K562 (cell line): ENCODE data around the gene DPEP1. TPM values are rescaled to one million over a fixed set of nuclear protein-coding genes. Genes with fewer than 3 reads are reported as not detected.
"Not testable (repeated sequence)": the region's sequence is repeated elsewhere in the genome, so short reads cannot be mapped to it uniquely, and the experiment has no call there.

Experiments
- ATAC-seq: fragments of 200-7000 bp; cut with Tn5 transposase; 3 replicates; pipeline ENCODE4 v1.9.1; 2020; ENCODE audit warnings: moderate library complexity
- BruUV-seq: library from RNA; stranded (reverse); fragments of 400-500 nt; replicated peaks from 2 replicates; lab custom pipeline; 2021; lab: Mats Ljungman, UMichigan
- CTCF ChIA-PET: fragments of 300-600 bp; formaldehyde crosslinking; extraction: SDS; loops from one replicate; lab custom pipeline; 2021; ENCODE audit warnings: low intra/inter-chr PET ratio; lab: Yijun Ruan, JAX
- POLR2A ChIA-PET: fragments of 300-600, 350-650 bp; sonication (Branson Sonifier 250); formaldehyde crosslinking; extraction: SDS; loops from one replicate; lab custom pipeline; 2021; ENCODE audit warnings: antibody characterized with exemption, inconsistent platforms; lab: Yijun Ruan, JAX
- DNase-seq, 4 experiments: peaks; one replicate each; pipeline versions ENCODE4 v3.0.0 to v3.0.0-alpha.2; 2011 to 2018; ENCODE audit warnings: low spot score in 3 of 4, mixed read lengths in 3 of 4; ENCODE audit errors: extremely low read depth in 1 of 4
- FAIRE-seq: peaks from 2 replicates; lab custom pipeline; 2011; peaks lifted over from hg19 to GRCh38; lab: Jason Lieb, UNC
- H2AFZ ChIP-seq: 2 replicates; pipeline ENCODE4 v1.6.0; 2011; ENCODE audit warnings: low read depth, low read length, control low read depth, inconsistent platforms
- H3K27ac ChIP-seq: fragments of 200-600 bp; 3 replicates; pipeline ENCODE4 v1.8.0; 2011; ENCODE audit warnings: low read depth, mild to moderate bottlenecking, control low read depth, inconsistent platforms, low read length, moderate library complexity, mixed read lengths; ENCODE audit errors: extremely low read depth
- H3K27me3 ChIP-seq, 2 experiments: fragments of 300-600 bp in 1 of 2; 2 replicates in 1 of 2; 3 replicates in 1 of 2; pipeline versions ENCODE4 v1.6.0 to v1.8.0; 2011; ENCODE audit warnings: inconsistent platforms in 2 of 2, low read length in 2 of 2, mild to moderate bottlenecking in 1 of 2, mixed read lengths in 1 of 2, moderate library complexity in 1 of 2; ENCODE audit not compliant: control insufficient read depth in 2 of 2, insufficient read depth in 2 of 2
- H3K36me3 ChIP-seq: fragments of 300-600 bp; 3 replicates; pipeline ENCODE4 v1.8.0; 2011; ENCODE audit warnings: mild to moderate bottlenecking, low read length, inconsistent platforms; ENCODE audit not compliant: control insufficient read depth, insufficient read depth
- H3K4me1 ChIP-seq, 2 experiments: fragments of 200-600 bp in 1 of 2; replicated peaks in 1 of 2; 2 replicates in 1 of 2; 3 replicates in 1 of 2; pipeline versions ENCODE4 v1.5.1 to v1.8.0; 2011; ENCODE audit warnings: inconsistent platforms in 2 of 2, low read length in 2 of 2, mild to moderate bottlenecking in 1 of 2, mixed read lengths in 1 of 2, moderate library complexity in 1 of 2; ENCODE audit not compliant: control insufficient read depth in 2 of 2, insufficient read depth in 2 of 2
- H3K4me2 ChIP-seq: 2 replicates; pipeline ENCODE4 v1.6.1; 2011; ENCODE audit warnings: low read length, control low read depth, inconsistent platforms, mixed read lengths; ENCODE audit not compliant: insufficient read depth
- H3K4me3 ChIP-seq: fragments of 200-600 bp; sonication (generic), shearing (Covaris generic); 2 replicates; pipeline ENCODE4 v1.5.1; 2016; ENCODE audit warnings: control low read depth, inconsistent platforms
- H3K79me2 ChIP-seq: fragments of 200-600 bp; 3 replicates; pipeline ENCODE4 v1.8.0; 2011; ENCODE audit warnings: low read length, inconsistent platforms; ENCODE audit not compliant: control insufficient read depth, insufficient read depth
- H3K9ac ChIP-seq, 2 experiments: 2 replicates each; pipeline versions ENCODE4 v1.6.0 to v1.6.1; 2011; ENCODE audit warnings: low read depth in 2 of 2, low read length in 2 of 2, control low read depth in 1 of 2, inconsistent platforms in 1 of 2, mild to moderate bottlenecking in 1 of 2, mixed read lengths in 1 of 2; ENCODE audit not compliant: insufficient read depth in 1 of 2
- H3K9me1 ChIP-seq: one replicate; pipeline ENCODE4 v1.6.0; 2011; ENCODE audit warnings: inconsistent platforms, mild to moderate bottlenecking, low read length, moderate library complexity; ENCODE audit not compliant: control insufficient read depth, insufficient read depth
- H3K9me3 ChIP-seq: replicated peaks from 2 replicates; pipeline ENCODE4 v1.5.1; 2011; ENCODE audit warnings: low read depth, low read length, inconsistent platforms; ENCODE audit not compliant: control insufficient read depth, insufficient read depth
- H4K20me1 ChIP-seq: replicated peaks from 2 replicates; pipeline ENCODE4 v1.6.1; 2011; ENCODE audit warnings: low read length, inconsistent platforms, mixed read lengths; ENCODE audit not compliant: control insufficient read depth, insufficient read depth
- BCOR ChIP-seq: fragments of 450-650 bp; IDR thresholded peaks from 2 replicates; pipeline ENCODE4 v1.6.1; 2016
- KDM1A ChIP-seq, 2 experiments: fragments of 450-650 bp; IDR thresholded peaks; 2 replicates each; pipeline ENCODE4 v1.6.1; 2016; ENCODE audit warnings: mild to moderate bottlenecking in 2 of 2
- NR0B1 ChIP-seq: fragments of 450-650 bp; IDR thresholded peaks from one replicate; pipeline ENCODE4 v1.6.1; 2018; ENCODE audit warnings: mild to moderate bottlenecking, moderate library complexity; ENCODE audit not compliant: partially characterized antibody
- RBM25 ChIP-seq: fragments of 200-400 bp; formaldehyde crosslinking; IDR thresholded peaks from 2 replicates; pipeline ENCODE4 v1.6.1; 2018; ENCODE audit warnings: low read length, low read depth, moderate library complexity; ENCODE audit not compliant: severe bottlenecking
- ZNF146 ChIP-seq: IDR thresholded peaks from one replicate; pipeline ENCODE4 v1.6.1; 2018; ENCODE audit warnings: missing compliant biosample characterization; ENCODE audit not compliant: unreplicated experiment
- ZNF384 ChIP-seq: IDR thresholded peaks from 2 replicates; pipeline ENCODE4 v1.6.1; 2012; ENCODE audit warnings: low read depth, low read length, improper control_type of control experiment
- WGBS: fragments of 100-300 bp; shearing (Covaris generic); methylation state at CpG from one replicate; pipeline ENCODE4 v1.1.6; 2016; ENCODE audit warnings: low coverage, mixed read lengths; ENCODE audit not compliant: insufficient coverage; ENCODE audit errors: missing lambda C conversion rate; 5-methylcytosine and 5-hydroxymethylcytosine counted together
- in situ Hi-C: fragments of 300-500 bp; cut with MboI; formaldehyde crosslinking; loops from 4 replicates; pipeline ENCODE4 v1.15.0; 2018; ENCODE audit warnings: inconsistent platforms, mixed read lengths
- intact Hi-C: fragments of 100-400 bp; cut with micrococcal nuclease; formaldehyde crosslinking; loops from 2 replicates; pipeline ENCODE4 v1.14.2; 2022
- polyA plus RNA-seq, 8 experiments: library from polyadenylated mRNA; depleted of rRNA in 4 of 8; stranded (reverse) in 5 of 8; unstranded in 3 of 8; fragments of >200 nt; fragmentation: Nextera tagmentation in 2 of 8; fragmentation: Illumina TruSeq in 1 of 8; extraction: Ambion mirVana in 2 of 8; extraction: Trizol in 1 of 8; gene quantifications; 2 replicates each; pipeline versions ENCODE4 v1.2.1 to v1.2.3, GENCODE V29; 2011 to 2014; ENCODE audit warnings: inconsistent platforms in 1 of 8, missing spikeins in 1 of 8
- total RNA-seq, 7 experiments: library from RNA; depleted of rRNA in 6 of 7; stranded (reverse); fragments of >200 nt in 6 of 7; fragmentation: Illumina TruSeq in 2 of 7; extraction: Trizol in 2 of 7; gene quantifications; 2 replicates each; pipeline versions ENCODE4 v1.2.1 to v1.2.3, GENCODE V29; 2011 to 2021; ENCODE audit warnings: low replicate concordance in 1 of 7

The DPEP1 gene
- total and polyA plus RNA-seq, 9 of the 15 experiments (the other 6 are each of a cell fraction or from before 2014, with no cell fraction given): 0.14 to 0.31 (median 0.20) TPM; not detected in 6

GRCh38 chr16:89670496-89671431, 57.3 kb downstream of the DPEP1 start (continued):
- peak; percentile 48; the same call in 1 of the 2 replicates for TF ChIP-seq ZNF384
- no peak for TF ChIP-seq NR0B1

- in situ Hi-C loops, DNase-seq, POLR2A ChIA-PET, H3K9ac ChIP-seq, H3K27ac ChIP-seq, H2AFZ ChIP-seq, H4K20me1 ChIP-seq, H3K27me3 ChIP-seq, H3K4me3 ChIP-seq, H3K36me3 ChIP-seq, BruUV-seq, H3K4me2 ChIP-seq, H3K79me2 ChIP-seq, intact Hi-C loops, H3K9me1 ChIP-seq, FAIRE-seq, ATAC-seq, CTCF ChIA-PET, H3K9me3 ChIP-seq: not testable (repeated sequence)
- TF ChIP-seq BCOR: 0 out of 2 replicates have a peak, but pooled peaks have one; percentile 22
- TF ChIP-seq RBM25: peak; percentile 28
- peak; percentile 83 for TF ChIP-seq ZNF146 (CRISPR knock-in tag)
- 0 out of 4 replicates have a peak, but pooled peaks of 1 of the 2 experiments have one; percentile 12 for TF ChIP-seq KDM1A (IDR thresholded peaks at IDR 0.05)
- peaks cover 0 to 23% of the 10 kb centered on the region in 2 experiments; a peak in 3 of 5 replicates for H3K4me1 ChIP-seq
- WGBS: 74% methylated on average over 3 of the region's 4 CpGs
Measured at GRCh38 chr16:89671565-89671964, 58.1 kb downstream of the DPEP1 start.
